ENCODE measurements around the gene MRPS30.

DNA sequence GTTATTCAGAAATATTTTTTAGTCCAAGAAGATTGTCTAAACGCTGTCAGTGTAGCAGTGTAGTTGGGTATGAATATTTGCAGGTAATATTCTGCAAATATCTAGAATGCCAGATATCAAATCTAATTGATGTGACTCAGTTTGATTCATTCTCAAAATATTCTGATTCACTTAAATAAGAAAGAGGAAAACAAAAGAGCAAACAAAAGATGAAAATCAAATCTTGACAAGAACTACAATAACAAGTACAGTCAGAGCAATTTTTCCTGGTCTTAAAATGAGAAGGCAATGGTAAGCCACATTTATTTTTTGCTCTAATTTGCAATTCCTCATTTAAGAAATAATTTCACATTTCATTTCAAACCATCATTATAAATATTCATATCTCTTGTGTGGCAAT, 36.0 kb downstream of the MRPS30 start:
- TF ChIP-seq, protein P1, sequence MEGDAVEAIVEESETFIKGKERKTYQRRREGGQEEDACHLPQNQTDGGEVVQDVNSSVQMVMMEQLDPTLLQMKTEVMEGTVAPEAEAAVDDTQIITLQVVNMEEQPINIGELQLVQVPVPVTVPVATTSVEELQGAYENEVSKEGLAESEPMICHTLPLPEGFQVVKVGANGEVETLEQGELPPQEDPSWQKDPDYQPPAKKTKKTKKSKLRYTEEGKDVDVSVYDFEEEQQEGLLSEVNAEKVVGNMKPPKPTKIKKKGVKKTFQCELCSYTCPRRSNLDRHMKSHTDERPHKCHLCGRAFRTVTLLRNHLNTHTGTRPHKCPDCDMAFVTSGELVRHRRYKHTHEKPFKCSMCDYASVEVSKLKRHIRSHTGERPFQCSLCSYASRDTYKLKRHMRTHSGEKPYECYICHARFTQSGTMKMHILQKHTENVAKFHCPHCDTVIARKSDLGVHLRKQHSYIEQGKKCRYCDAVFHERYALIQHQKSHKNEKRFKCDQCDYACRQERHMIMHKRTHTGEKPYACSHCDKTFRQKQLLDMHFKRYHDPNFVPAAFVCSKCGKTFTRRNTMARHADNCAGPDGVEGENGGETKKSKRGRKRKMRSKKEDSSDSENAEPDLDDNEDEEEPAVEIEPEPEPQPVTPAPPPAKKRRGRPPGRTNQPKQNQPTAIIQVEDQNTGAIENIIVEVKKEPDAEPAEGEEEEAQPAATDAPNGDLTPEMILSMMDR (IDR thresholded peaks at IDR 0.05; ENCODE audit: insufficient read depth, low read length): no peak
- TF ChIP-seq POLR2AphosphoS5 (IDR thresholded peaks at IDR 0.05; ENCODE audit: low read depth) (no peak), SPI1 (IDR thresholded peaks at IDR 0.05; ENCODE audit: borderline replicate concordance, low read depth) (no peak), GABPA (IDR thresholded peaks at IDR 0.05; ENCODE audit: low read depth) (no peak)
- TF ChIP-seq, protein P2, sequence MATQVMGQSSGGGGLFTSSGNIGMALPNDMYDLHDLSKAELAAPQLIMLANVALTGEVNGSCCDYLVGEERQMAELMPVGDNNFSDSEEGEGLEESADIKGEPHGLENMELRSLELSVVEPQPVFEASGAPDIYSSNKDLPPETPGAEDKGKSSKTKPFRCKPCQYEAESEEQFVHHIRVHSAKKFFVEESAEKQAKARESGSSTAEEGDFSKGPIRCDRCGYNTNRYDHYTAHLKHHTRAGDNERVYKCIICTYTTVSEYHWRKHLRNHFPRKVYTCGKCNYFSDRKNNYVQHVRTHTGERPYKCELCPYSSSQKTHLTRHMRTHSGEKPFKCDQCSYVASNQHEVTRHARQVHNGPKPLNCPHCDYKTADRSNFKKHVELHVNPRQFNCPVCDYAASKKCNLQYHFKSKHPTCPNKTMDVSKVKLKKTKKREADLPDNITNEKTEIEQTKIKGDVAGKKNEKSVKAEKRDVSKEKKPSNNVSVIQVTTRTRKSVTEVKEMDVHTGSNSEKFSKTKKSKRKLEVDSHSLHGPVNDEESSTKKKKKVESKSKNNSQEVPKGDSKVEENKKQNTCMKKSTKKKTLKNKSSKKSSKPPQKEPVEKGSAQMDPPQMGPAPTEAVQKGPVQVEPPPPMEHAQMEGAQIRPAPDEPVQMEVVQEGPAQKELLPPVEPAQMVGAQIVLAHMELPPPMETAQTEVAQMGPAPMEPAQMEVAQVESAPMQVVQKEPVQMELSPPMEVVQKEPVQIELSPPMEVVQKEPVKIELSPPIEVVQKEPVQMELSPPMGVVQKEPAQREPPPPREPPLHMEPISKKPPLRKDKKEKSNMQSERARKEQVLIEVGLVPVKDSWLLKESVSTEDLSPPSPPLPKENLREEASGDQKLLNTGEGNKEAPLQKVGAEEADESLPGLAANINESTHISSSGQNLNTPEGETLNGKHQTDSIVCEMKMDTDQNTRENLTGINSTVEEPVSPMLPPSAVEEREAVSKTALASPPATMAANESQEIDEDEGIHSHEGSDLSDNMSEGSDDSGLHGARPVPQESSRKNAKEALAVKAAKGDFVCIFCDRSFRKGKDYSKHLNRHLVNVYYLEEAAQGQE (IDR thresholded peaks at IDR 0.05; ENCODE audit: insufficient replicate concordance, low read depth): no peak

All from HL-60 (cell line).